NOMO-1 treated with dmso at 0.1 percent for 144 hours (cell line): ENCODE data around the gene HCRTR1.

Source experiments
- DNase-seq: peaks from one replicate; lab custom pipeline; 2025; ENCODE audit not compliant: unreplicated experiment; lab: John Stamatoyannopoulos, UW

Gene HCRTR1

DNA sequence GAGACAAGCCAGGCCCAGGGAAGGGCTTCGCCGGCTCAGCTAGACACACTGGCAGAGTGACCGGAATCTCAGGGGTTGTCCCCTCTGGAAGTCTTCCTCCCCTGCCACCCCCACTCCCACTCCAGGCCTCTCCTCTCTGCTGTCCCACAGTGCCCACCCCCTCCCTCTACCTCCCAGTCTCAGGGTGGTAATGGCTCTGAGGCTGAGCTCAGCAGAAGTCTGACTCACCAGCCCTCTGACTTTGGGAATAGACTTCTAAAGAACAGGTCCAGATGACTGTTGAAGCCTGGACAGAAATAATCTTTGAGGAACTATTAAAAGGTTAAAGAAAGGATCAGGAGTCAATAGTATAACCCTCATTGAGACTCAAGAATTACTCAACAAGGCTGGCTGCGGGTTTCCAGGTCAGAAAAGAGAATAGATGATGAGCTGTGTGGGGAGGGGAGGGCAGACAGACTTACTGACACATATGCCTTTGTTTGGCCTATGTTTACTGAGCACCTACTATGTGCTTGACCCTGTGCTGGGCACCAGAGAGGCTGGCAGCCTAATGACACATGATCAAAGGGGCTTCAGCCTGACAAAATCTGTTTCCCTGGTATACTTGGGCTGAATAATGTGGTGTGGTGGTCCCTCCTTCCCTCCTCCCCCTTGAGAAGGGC lies 8.2 kb downstream of the HCRTR1 start:
- DNase-seq: no peak

DNA sequence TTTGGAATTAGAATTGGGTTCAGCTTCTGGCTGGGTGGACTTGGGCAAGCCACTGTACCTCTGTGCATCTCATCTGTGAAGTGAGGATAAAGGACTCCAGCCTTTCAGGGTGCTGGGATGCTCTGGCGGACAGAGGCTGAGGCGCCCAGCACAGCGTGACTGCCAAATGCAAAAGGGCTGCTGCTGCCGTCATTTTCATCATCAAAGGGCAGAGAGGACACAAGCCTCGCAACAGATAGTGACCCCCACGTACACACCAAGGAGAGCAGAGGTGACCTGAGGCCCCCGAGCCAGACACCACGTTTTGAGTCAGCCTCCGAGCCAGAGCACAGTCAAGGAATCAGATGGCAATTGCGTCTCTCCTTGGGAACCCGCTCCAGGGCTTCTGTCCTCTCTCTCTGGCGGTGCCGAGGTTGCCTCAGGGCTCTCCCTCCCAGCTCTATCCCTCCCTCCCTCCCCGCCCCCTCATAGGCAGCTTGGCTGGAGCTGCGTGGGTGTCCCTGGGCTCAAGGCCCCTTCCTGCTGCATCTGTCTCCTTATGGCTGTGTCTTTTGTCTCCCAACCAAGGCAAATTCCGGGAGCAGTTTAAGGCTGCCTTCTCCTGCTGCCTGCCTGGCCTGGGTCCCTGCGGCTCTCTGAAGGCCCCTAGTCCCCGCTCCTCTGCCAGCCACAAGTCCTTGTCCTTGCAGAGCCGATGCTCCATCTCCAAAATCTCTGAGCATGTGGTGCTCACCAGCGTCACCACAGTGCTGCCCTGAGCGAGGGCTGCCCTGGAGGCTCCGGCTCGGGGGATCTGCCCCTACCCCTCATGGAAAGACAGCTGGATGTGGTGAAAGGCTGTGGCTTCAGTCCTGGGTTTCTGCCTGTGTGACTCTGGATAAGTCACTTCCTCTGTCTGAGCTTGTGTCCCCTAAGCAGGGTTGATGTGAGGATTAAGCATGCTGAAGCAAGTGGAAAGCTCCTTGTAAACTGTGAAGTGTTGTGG lies 9.0 kb downstream of the HCRTR1 start:
- no peak for DNase-seq

DNA sequence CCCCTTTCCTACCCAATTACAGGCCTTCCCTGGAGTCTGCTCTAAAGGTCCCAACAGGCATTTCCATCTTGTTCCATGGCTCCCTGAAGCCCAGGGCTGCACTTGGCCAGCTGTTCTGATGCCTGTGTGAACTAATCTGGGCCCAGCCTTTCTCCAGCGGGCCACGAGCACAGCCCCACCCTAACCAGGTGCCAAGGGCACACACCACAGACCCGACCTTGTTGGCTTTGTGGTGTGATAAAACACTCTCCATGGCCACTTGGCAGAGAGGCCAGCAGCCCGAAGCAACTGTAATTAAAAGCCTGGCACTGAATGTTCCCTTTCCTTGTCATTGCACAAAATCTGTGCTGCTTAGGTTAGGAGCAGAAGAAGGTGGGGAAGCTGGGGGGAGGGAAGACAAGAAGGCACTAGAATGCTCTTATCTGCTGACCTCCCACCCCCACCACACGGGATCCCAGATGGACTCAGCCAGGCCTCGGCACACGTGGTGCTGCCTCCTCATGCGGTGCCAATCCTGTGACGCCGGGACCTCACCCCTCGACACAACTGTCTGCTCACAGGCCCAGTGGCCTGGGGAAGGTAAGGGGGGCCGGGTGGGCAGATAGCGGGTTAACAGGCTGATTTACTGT lies 9.9 kb downstream of the HCRTR1 start:
- no peak for DNase-seq

DNA sequence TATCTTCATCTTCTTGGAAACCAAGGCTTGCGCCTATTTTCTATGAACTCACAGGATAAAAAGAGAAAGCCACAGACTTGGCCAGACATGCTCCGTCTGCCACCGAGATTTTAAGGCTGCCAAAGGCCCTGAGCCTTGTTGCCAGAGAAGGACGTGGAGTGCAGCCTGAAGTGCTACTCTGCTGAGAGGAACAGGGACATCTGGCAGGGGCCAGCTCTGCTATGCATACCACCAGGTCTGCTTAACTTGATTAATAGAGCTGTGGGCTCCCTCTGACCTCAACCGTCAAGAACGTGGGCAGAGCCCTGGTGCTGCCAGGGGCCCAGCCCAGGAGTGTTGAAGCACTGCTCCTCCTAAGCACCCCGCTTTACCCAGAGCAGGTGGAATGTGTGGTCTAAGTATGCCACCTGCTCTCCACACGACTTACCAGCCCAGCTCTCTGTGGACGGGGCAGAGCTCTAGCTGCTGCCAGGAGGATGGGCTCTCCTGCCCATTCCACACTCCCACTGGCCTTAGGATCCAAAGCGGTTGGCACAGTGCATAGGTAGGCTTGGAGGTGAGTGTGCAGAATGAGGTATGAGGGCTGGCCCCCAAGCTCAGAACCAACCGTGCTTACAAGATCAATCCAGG lies 10.6 kb downstream of the HCRTR1 start:
- no peak for DNase-seq

DNA sequence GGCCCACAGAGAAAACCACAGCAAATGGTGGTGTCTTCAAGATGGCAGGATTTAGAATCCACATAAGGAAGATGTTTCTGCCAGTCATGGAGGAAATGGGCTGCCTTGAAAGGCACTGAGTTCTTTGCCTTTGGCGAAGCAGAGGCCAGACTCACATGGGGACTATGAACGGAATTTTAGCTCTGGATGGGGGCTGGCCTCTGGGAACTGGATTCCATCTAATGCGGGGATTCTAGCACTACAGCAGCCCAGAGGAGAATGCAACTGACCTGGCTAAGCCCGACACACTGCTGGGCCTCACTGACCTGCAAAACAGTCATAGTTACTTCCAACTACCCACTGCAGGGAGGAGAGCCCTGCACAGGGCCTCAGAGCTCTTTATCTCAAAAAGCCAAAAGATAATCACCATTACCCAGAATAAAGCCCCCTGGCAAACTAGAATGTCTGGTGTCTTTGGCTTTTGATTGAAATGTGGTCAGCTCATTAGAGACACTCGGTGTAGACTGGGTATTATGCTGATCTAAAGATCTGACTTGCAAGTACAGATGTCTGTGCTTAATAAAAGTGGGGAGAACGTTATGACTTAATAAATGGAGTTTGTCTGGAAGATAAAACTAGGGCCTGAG lies 11.6 kb downstream of the HCRTR1 start:
- no peak for DNase-seq

DNA sequence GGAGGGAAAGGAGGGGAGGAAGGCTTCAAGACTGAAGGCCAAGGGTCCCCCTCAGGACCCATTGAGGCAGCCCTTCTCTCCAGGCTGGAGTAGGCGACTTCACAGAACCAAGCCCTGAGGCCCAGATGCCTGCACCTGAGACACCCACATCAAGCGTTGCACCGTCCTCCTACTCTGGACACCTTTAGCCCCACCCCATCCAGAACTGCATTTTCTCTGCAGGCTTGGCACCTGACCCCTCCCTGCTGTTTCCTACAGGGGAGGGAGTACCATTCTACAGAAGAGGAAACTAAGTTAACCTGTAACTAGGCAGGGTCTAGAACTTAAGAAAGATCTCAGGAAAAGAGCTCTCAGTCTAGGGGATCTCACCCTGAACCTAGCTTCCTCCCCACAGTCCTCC lies 15.2 kb downstream of the HCRTR1 start:
- no peak for DNase-seq

DNA sequence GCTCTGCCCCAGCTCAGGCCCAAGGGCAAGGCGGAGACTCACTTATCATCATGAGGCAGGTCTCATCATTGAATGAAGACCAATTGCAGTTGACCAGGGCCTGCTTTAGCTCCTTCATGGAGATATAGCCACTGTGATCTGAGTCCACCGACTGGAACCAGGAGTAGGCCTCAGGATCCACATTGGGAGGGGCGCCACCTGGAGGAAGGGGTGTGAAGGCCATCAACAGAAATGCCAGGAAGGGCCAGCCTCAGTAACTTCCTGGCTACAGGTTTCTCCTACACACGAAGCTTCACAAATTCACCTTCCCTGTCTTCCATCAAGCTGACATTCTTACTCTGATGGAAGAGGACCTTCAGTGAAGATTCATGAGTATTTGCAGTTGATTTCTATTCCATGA lies 15.6 kb downstream of the HCRTR1 start:
- DNase-seq: no peak

DNA sequence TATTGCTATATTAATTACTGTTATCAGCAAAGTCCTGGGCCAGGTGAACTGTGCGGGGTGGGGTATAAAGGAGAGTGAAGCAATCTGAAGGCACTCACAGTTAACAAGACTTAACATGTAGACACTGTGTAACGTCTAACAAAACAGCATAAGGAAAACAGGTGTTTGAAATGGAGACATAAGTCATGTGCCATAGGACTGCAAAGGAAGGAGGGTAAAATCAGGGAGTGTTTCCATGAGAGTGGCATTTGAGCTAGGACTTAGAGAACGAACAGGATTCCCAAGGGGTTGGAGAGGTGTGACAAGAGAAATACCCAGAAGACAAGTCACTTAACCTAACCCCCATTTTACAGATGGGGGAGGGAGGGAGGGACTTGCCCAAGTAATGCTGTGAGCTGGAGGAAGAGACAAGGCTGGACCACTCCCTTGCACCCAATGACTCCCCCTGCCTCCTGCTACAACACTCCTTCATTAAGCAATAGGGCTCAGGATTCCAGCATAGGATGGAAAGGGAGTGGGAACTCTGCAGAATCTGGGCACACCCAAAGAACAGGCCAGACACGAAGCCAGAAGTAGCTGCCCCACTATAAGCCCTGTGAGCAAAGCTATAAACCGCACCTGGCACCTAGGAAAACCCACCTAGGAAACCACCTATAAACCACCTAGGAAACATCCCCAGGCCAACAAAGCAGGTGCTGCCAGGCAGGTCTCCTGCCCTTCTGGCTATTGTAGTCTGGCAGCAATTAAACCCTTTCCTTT lies 20.6 kb downstream of the HCRTR1 start:
- no peak for DNase-seq

DNA sequence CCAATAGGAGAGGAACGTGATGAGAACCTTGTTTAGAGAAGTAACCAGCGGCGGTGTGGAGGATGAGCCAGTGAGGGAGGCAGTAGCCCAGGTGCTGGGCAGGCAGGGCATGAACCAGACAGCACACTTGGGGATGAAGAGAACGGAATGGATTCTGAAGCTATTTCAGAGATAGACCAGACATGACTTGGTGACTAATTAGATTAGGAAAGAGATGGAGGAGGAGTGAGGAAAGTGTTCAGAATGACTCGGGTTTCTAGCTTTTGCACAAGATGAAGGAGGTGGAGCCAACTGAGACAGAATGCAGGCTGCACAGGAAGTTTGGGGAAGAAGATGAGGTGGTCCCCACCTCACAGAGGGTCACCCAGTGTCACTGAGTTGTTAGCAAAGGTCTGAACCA lies 22.1 kb downstream of the HCRTR1 start:
- DNase-seq: peak; percentile 57

DNA sequence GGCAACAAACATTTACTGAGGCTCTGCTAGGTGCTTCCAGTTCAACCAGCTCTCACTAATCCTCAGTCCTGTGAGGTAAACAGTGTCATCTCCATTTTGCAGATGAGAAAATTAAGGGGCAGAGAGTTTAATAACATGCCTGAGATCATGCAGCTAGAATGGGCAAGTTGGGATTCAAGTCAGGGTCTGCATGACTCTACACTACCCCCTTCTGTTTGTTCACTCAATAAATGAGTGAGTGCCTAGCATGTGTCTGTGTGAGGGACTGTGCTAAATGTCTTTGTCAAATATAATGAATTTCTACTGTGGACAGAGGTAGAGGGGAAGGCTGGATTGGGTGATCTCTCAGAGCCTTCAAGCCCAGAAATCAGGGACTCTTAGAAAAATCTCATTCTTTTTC lies 22.7 kb downstream of the HCRTR1 start:
- DNase-seq: no peak

DNA sequence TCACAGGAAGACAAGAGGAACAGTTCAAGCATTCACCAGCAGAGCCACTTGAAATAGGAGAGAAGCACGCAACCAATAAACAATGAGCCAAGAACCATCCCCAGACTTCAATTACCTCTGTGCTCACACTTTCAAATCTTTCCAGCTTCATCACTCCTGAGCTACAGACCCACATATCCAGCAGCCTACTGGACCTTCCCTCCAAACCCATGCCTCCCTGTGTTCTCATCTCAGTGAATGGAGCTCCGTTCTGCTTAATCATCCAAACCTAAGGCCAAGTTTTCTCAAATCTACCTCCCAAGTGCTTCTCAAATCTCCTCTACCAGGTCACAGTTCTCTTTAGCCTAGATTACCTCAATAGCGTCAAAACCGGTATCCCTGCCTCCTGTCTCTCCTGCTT lies 23.5 kb downstream of the HCRTR1 start:
- no peak for DNase-seq

DNA sequence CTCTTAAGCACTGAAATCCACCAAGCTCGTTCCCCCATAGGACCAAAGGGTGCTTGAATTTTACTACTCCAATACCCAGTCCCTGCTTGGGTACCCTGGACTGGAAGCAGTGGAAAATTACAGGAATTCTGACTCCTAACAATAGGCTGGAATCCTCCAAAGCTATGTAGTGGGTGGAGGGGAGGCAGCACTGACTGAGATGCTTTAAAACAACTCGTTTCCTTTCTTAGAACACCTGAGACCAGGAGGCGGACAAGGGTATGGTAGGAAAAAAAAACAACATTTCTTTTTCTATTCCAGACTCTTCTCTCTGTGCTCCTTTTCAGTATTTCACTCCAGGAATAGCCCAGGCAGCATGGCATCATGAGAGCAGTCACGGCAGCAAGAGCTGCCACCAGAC lies 24.9 kb downstream of the HCRTR1 start:
- DNase-seq: no peak

DNA sequence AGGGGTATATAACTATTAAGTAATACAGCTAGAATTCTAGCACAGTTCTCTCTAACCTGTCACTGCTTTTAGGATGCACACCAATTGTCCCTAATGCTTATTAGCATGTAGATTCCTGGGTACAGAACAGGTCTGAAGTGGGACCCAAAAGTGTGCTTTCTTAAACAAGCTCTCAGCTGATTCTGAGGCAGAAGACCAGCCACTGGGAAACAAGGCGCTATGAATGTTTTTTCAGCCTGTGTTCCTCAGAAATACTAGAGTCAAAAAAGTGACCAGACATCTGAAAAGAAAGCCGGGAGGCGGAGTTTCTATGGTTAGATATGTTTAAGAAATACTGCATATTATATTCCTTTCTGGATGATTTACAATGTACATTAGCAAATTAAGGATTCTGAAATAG lies 25.4 kb downstream of the HCRTR1 start:
- no peak for DNase-seq

DNA sequence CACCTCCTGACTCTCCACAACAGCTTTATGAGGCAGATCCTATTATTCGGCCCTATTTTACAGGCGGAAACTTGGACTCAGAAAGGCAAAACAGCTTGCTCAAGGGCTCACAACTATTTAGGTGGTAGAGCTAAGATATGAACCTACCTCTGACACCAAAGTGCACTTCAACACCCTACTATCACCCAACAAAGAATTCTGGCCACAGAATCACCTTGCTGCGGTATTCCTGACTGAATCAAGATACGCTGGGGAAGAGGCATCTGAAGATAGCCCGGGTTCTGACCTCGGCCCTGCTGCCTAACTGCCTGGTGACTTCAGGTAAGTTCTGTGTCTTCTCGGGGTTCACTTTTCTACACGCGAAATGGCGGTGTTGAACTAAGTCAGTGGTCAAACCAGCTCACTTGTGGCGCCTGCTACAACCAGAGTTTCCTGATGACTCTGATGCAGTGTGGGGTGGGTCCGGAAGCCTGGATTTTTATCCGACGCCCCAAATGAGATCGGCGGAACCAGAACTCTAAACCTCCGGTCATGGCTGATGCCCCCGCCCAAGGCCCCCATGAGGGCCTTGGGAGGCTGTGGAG lies 26.6 kb downstream of the HCRTR1 start:
- DNase-seq: no peak

DNA sequence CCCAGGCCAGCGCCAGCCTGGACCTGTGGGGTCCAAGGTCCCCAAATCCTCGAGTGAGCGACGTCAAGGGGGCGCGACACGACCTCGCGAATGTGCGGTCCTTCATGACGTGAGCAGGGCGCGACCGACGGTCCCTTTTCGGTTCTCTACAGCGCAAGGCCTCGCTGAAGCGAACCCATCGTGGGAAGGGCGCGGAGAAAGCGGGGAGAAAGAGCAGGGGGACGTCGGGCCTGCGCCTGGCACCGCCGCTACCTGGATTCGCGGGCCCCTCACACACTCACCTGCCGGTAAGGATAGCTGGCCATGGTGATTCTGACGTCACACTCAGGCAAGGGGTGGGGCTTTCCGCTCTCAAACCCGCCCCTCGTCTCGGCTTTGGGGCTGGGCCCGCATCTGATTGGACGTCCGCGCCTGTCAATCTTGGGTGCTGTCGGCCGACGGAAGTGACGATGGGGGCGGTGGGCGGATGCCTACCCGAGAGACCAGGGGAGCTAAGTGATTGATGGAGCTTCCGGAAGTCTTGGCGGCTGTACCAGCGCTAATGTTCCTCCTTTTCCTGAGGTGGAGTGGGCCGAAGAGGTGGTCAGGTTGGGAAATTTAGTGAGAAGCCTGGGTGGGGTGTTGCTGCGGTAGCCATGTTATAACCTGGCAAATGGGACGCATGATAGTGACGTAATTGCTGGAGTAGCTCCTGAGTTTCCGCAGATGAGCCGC lies 27.2 kb downstream of the HCRTR1 start, which contains the start of gene PEF1:
TSS of gene PEF1 (minus strand) at position 317 of the 714 bp plus-strand sequence. CDS start at position 305, 12 bp downstream.
- peak; percentile 97 for DNase-seq

DNA sequence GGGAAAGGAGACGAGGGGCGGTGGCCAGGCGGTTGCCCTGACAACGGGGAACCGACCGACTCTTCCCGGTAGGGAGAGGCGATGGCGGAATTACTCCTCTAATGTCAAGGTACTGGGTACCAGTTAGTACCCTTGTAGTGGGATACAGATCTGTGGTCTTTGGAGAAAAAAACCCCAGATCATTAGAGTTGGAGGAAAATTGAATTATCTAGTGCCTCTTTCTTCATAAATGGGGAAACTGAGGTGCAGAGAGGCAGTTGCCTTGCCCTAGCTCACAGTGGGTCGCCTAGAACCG lies 27.7 kb downstream of the HCRTR1 start:
- no peak for DNase-seq

DNA sequence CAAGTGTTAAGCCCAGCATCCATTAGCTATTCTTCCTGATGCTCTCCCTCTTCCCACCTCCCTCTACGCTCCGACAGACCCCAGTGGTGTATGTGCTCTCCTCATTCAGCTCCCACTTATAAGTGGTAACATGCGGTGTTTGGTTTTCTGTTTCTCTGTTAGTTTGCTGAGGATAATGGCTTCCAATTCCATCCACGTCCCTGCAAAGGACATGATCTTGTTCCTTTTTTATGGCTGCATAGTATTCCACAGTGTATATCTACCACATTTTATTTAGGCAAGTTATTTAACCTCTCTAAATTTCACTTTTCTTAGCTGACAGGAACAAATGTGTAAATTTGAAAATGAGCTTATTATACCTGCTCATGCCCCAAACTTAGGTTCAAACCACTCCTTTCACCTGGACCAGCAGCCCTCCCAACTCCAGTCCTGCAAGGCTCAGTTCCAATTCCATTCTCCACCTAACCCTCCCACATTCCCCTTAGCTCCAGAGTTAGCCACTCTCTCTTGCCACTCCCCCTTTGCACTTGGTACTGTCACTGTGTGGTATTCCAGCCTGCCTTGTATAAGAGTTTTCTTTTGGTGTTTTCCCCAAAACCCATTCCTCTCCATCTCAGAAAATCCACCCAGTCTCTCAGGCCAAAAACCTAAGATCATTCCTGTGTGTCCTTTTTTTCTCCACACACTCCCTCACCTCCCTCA lies 28.9 kb downstream of the HCRTR1 start:
- no peak for DNase-seq

DNA sequence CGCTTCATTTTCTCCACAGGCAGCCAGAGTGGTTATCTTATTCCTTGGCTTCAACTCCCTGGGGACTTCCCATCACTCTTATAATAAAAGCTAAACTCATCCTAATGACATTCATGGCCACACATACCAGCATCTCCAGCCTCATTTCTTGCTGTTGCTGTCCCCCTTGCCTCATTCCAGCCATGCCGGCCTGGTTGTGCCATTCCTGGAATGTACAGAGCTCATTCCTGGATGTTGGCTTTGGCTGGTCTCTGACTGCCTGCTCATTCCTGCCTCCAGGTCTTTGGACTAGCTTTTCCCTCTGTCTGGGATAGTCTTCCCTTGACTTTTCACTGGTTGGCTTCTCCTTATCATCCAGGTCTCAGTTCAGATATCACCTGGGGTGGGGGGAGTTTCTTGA lies 29.6 kb downstream of the HCRTR1 start:
- DNase-seq: no peak

DNA sequence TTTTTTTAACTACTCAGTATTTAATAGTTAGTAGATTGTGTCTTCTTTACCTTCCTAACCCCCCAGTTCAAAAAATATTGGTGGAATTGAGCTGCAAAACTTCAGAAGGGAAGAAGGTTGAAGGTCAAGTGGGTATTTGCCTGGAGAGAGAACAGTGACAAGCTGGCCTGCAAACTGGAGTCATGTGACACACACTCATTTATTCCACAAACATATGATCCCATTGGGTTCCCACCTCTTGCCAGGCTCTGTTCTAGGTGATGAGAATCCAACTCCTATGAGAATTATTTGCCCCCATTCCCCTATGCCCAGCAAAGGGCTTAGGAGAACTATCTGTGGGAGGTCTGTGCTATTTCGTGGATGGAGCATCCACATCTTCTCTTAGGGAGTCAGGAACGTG lies 30.7 kb downstream of the HCRTR1 start:
- no peak for DNase-seq
